GM19193 (cell line): Measurements from ENCODE around the gene FABP3.

Source experiments
- POLR2A ChIP-seq: IDR thresholded peaks from 4 replicates; pipeline ENCODE4 v1.6.1; 2011; ENCODE audit not compliant: insufficient read depth, insufficient read length; ENCODE audit errors: extremely low read depth

Gene FABP3

DNA sequence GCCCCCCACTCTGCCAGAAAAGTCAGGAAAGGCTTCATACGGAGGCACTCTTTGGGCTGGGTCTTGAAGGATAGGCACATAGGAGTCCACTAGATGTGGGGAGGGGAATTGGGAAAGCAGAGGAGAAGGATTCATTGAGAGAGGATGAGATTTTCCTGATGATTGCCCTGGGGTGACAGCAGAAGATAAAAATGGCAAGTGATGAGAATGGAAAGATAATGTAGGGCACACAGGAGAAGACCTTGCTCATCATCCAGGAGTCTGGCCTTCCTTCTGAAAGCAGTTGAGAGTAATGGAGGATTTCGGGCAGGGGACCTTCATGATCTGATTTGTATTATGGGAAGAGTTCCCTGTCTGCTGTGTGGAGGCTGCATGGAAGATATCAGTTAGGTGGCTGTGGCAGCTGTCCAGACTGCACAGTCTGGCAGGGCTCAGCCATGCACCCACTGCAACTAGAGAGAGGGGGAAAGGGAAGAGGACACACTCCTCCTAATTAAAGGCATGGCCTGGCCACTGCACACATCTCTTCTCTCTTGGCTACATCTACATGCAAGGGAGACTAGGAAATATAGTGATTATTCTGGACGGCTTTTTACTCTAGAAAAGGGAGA is 9.6 kb upstream of the FABP3 start:
- TF ChIP-seq POLR2A, result no peak

DNA sequence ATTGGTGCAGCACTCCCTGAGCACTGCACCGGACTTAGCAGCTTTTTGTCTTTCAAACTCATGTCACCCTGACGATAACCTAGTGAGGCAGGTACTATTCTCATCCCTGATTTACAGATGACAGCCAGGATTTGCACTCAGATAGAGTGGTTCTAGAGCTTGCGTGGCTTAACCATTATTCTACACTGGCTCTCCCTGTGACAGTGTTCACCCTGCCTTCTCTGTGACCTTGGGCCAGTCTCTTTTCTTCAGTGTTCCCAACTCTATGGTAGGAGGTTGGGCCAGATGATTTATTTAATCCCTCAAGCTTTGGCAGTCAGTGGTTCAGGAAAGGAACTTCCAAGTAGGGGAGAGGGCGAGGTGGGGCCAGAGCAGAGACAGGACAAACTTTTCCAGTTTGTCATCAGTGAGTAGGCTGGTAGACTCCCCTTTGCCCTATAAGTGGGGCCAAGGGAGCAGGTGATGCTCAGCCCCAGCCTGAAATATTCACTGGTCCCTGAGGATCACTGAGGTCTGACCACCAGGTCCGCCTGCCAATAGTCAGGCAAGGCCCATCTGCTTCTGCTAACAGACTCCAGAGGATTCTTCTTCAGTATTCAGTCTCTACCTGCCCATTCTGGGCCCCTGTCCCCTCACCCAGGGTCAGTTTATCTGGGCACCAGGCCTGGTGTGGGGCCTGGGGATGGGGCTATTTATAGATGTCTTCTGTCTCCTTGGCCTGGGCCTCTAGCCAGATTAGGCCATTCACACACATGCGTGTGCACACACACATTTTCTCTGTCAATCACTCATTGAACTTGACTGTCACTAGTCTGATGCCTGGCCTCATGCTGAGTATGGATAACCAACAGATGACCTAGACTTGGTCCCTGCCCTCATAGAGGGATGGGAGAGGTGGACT is 8.8 kb upstream of the FABP3 start:
- no peak for TF ChIP-seq POLR2A

DNA sequence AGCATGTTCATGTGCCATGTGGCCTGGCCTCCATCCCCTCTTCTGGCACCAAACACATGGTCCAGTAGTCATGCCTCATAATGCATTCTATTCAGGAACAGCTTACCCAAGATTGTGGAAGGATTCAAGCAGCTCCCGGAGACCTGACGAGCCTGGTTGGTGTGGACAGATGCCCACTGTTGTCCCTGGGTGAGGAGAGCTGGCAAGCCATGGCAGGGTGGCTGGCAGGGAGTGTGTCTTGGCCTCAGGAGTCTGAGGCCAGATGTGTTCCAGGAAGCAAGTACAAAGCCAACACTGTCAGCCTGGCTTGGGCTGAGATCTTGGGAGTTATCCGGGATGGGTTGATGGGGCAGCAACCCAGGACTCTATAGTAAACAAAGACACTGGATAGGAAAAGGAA is 7.3 kb upstream of the FABP3 start:
- TF ChIP-seq POLR2A, result no peak

- no peak for TF ChIP-seq POLR2A
These were observed 5.1 kb upstream of the FABP3 start for GRCh38 chr1:31378001-31378400.

DNA sequence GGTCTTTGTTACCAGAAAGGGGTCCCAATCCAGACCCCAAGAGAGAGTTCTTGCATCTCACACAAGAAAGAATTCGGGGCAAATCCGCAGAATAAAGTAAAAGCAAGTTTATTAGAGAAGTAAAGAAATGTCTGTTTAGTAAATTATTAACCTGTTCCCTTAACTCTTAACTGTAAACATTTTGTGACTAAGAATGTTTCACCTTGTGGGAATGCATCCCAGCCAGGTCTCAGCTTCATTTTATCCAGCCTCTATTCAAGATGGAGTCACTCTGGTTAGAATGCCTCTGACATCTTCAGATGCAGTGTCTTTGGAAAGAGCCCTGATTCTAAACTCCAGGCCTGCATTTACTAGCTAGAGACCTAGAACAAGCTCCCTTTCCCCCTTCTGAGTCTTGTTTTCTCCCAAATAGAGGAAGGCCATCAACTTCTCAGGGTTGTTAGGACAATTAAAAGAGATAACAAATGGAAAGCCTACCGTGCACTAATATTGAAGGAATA is 4.5 kb upstream of the FABP3 start:
- TF ChIP-seq POLR2A, result no peak

DNA sequence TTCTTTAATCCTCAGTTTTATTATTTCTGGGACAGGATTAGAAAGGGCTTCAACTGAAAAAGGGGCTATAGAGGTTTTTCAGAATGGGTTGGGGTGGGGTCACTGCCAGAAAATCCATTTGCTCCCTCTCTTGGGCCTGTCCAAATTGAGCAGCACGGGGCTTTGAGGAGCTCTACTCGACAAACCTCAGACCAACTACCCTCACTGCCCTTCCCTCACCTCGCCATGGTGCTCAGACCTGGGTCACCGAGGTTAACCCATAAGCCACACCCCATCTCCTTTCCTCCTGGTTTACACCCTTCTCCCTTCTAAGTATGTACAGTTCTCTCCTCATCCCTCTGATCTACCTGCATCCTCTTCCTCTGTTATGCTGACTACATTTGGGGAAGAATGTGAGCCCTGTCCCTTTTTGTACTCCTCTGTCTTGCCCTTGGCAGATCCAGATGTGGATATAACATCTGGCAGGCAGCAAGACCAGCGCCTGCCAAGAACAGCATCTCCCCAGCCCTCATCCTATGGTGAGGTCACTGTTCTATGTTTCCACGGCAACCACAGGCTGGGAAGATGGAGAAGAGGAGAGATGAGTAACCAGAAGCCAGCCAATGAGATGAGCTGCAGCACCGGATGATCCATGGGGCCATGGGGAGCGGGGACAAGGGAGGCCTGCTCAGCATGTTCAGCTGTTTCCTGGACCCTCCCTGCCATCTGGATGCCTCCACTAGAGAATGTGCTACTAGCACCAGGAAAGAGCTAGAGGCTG is 3.7 kb upstream of the FABP3 start:
- TF ChIP-seq POLR2A, result no peak

DNA sequence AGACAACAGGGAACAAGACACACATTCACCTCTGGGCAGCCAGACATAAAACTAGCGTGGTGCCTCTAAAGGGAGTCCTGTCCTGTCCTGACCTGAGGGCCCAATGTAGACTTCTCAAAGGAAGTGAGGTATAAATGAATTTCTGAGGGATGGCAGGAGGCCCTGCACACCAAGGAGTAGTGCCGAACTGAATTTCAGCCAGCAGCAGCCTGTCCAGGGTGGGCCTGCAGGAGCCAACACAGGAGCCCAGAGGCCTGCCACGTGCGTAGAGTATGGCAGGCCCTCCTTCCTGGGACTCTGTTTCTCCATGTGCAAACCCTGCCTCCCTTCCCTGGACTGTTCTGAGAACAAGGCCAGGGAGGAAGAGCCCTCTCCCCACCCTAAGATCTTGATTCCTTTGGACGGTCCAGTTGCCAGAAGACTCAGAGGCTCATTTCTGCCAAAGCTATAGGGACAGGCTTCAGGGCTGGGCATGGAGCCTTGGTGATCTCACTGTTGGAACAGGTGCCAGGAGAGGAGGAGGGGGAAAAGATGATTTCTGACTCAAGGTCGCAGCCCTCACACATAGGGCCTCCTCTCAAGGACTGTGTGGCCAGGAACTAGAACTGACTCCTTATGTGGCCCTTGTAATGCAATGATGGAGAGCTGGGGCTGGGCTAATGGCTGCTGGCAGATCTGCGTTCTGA is 1.8 kb upstream of the FABP3 start:
- no peak for TF ChIP-seq POLR2A

- no peak for TF ChIP-seq POLR2A
These were observed 1.1 kb upstream of the FABP3 start for GRCh38 chr1:31373897-31374486.

DNA sequence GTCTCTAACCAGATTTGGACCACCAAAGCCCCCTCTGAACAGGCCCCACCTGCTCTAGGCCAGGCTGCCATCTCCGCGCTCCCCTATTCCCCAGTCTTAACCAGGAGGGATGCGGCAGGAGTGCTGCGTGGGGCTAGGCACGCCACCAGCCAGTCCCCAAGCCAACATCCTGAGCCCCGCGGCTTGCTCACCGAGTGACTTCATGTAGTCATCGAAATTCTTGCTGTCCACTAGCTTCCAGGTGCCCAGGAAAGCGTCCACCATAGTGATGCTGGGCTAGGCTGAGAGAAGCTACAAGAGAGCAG is 173 bp downstream of the FABP3 start:
- TF ChIP-seq POLR2A, result no peak

DNA sequence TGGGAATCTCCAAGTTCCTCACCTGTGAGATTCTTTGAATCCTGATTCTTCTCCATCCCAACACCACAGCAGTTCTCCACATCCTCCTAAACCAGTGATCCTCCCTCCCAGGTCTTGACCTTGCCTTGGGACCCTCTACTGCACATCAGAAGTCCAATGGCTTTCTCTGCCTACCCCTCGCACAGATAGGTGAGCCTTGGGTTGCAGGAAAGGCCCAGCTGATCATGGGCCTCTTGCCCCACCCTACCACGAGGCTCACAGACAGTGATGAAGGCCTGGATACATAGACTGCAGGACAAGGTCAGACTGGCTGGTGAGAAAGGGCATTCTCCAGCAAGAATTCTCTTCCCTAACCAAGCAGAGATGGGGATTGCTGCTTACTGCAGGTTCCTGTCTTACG is 825 bp downstream of the FABP3 start:
- no peak for TF ChIP-seq POLR2A

GRCh38 chr1:31371121-31371959 is 1.5 kb downstream of the FABP3 start:
- no peak for TF ChIP-seq POLR2A

GRCh38 chr1:31370565-31370964 is 2.3 kb downstream of the FABP3 start:
- TF ChIP-seq POLR2A, result no peak

DNA sequence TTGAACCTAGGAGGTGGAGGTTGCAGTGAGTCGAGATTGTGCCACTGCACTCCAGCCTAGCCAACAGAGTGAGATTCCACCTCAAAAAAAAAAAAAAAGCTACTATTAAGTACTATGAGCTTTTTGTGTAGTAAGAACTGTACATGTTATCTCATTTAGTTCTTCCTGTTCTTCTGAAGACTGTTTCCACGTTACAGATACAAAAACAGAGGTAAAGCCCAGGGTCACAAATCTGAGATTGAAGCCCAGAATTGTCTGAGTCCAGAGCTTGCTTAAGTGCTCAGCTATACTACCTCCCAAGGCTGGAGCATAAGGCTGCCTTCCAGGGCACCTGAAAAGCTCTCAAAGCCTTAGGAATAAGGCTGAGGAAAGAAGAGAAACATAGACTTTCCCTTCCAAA is 2.9 kb downstream of the FABP3 start:
- no peak for TF ChIP-seq POLR2A

DNA sequence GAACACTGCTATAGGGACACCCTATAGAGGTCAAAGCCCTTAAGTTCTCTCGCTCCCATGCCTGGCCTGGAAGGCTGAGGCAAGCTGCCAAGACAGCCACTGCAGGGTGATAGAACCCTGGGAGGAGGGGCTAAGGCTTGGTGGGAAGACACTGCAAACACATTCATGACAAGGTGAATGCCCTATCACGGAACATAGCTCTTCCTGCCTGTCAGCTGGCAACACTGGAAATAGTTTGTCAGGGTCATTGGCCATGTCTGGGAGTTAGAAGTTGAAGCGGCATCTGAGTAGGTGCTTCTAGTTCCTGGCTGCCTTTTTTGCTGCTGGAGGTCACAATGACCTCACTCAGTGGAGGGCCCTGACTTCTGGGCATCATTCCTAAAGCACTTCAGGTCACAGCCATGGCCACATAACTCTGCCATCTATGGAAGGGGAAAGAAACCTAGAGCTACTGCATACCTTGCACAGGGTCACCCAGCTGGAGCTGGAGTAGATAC is 4.2 kb downstream of the FABP3 start:
- no peak for TF ChIP-seq POLR2A
